Glutamatergic neuron (in vitro differentiated cells): ENCODE measurements around the gene H2BK1. TPM values are rescaled to one million over a fixed set of nuclear protein-coding genes. Genes with fewer than 3 reads are reported as not detected.

Experiments
- DNase-seq: peaks from one replicate; pipeline ENCODE4 v3.0.0; 2022
- H3K27ac Mint-ChIP-seq: one replicate; pipeline ENCODE4 v1.8.0; 2020; ENCODE audit warnings: mild to moderate bottlenecking, mixed read lengths, inconsistent platforms; ENCODE audit not compliant: unreplicated experiment
- H3K27me3 Mint-ChIP-seq: one replicate; pipeline ENCODE4 v1.8.0; 2020; ENCODE audit warnings: mild to moderate bottlenecking, moderate library complexity, mixed read lengths, inconsistent platforms; ENCODE audit not compliant: unreplicated experiment
- H3K36me3 Mint-ChIP-seq: one replicate; pipeline ENCODE4 v1.8.0; 2020; ENCODE audit warnings: mild to moderate bottlenecking, mixed read lengths, inconsistent platforms; ENCODE audit not compliant: unreplicated experiment
- H3K4me1 Mint-ChIP-seq: one replicate; pipeline ENCODE4 v1.8.0; 2020; ENCODE audit warnings: mild to moderate bottlenecking, low read depth, mixed read lengths, inconsistent platforms; ENCODE audit not compliant: unreplicated experiment
- H3K4me3 Mint-ChIP-seq: one replicate; pipeline ENCODE4 v1.8.0; 2020; ENCODE audit warnings: mild to moderate bottlenecking, mixed read lengths, inconsistent platforms; ENCODE audit not compliant: unreplicated experiment
- H3K9me3 Mint-ChIP-seq: one replicate; pipeline ENCODE4 v1.8.0; 2020; ENCODE audit warnings: mild to moderate bottlenecking, moderate library complexity, mixed read lengths, inconsistent platforms; ENCODE audit not compliant: unreplicated experiment
- long read RNA-seq: library from polyadenylated mRNA; unstranded; transcript quantifications from one replicate; pipeline ENCODE4 v2.0.0, GENCODE V29; 2020; ENCODE audit not compliant: unreplicated experiment
- total RNA-seq: library from RNA; stranded (reverse); fragmentation: NEBNext Ultra II Directional; extraction: Animal tissue kit (Norgen Biotek cat#: 25700); gene quantifications from one replicate; pipeline ENCODE4 v1.2.1, GENCODE V29; 2021; ENCODE audit not compliant: unreplicated experiment
- TF ChIP-seq, protein P1 (sequence below): fragments of 200-600 bp; sonication (generic); IDR thresholded peaks from one replicate; pipeline ENCODE4 v1.5.0; 2021; ENCODE audit not compliant: partially characterized antibody, unreplicated experiment

Gene H2BK1
- total RNA-seq, result not detected
- long read RNA-seq, result 0 reads

GRCh38 chr7:151210087-151210854 lies at the start of gene H2BK1:
TSS of gene H2BK1 (minus strand) at chr7:151210488. CDS start at chr7:151210318, 170 bp downstream.
- H3K27me3 Mint-ChIP-seq, result peaks cover 5% of the 10 kb centered on the region
- H3K36me3 Mint-ChIP-seq, result no peaks in the 10 kb centered on the region
- H3K4me3 Mint-ChIP-seq, result no peak within 1 kb of the TSS
- peaks cover 9% of the 10 kb centered on the region for H3K4me1 Mint-ChIP-seq
- no peak for DNase-seq
- no peaks in the 10 kb centered on the region for H3K9me3 Mint-ChIP-seq
- TF ChIP-seq, protein P1, sequence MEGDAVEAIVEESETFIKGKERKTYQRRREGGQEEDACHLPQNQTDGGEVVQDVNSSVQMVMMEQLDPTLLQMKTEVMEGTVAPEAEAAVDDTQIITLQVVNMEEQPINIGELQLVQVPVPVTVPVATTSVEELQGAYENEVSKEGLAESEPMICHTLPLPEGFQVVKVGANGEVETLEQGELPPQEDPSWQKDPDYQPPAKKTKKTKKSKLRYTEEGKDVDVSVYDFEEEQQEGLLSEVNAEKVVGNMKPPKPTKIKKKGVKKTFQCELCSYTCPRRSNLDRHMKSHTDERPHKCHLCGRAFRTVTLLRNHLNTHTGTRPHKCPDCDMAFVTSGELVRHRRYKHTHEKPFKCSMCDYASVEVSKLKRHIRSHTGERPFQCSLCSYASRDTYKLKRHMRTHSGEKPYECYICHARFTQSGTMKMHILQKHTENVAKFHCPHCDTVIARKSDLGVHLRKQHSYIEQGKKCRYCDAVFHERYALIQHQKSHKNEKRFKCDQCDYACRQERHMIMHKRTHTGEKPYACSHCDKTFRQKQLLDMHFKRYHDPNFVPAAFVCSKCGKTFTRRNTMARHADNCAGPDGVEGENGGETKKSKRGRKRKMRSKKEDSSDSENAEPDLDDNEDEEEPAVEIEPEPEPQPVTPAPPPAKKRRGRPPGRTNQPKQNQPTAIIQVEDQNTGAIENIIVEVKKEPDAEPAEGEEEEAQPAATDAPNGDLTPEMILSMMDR, result no peak
- H3K27ac Mint-ChIP-seq, result no peak within 1 kb of the TSS

DNA sequence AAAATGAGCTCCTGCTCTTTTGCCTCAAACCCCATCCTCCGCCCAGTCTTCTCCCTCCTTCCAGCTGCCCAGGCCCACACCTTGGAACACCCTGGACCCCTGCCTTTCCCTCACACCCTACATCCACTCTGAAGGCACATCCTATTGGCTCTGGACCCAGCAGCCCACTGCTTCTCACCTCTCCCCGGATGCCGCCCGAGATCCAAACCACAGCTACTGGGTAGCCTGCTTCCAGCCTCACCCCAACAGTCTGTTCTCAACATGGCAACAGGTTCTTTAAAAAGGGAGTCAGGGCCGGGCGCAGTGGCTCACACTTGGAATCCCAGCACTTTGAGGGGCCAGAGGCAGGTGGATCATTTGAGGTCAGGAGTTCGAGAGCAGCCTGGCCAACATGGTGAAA lies 47.7 kb upstream of the H2BK1 start:
- TF ChIP-seq, protein P1, result no peak
- H3K4me3 Mint-ChIP-seq, result no peak overlapping the region
- DNase-seq, result no peak
- H3K27ac Mint-ChIP-seq, result no peak overlapping the region
- H3K9me3 Mint-ChIP-seq, result peaks cover 10% of the 10 kb centered on the region
- H3K27me3 Mint-ChIP-seq, result peaks cover 34% of the 10 kb centered on the region
- H3K4me1 Mint-ChIP-seq, result peaks cover 3% of the 10 kb centered on the region
- H3K36me3 Mint-ChIP-seq, result peaks cover 6% of the 10 kb centered on the region

GRCh38 chr7:151256410-151257045 lies 46.2 kb upstream of the H2BK1 start:
- peaks cover 37% of the 10 kb centered on the region for H3K27me3 Mint-ChIP-seq
- TF ChIP-seq, protein P1, result no peak
- no peak overlapping the region for H3K4me3 Mint-ChIP-seq
- H3K27ac Mint-ChIP-seq, result no peak overlapping the region
- peaks cover 8% of the 10 kb centered on the region for H3K4me1 Mint-ChIP-seq
- peaks cover 13% of the 10 kb centered on the region for H3K9me3 Mint-ChIP-seq
- peaks cover 6% of the 10 kb centered on the region for H3K36me3 Mint-ChIP-seq
- DNase-seq, result no peak

DNA sequence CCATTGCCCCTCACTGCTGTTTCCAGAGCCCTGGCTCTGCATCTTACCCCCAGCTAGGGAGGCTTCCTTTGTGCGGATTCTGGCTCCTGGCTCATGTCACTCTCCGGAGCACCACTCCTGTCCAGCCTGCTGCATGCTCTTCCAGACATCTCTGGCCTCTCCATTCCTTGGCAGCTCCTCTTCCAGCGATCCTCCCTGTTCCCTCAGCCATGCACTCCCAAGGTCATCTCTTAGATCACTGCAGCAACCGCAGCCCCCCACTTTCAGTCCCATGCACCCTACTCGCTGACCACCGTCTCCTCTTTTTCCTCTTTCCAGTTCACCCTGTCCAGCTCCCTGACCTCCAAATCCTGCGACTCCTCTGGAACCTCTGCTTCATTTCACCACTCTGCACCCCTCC lies 45.1 kb upstream of the H2BK1 start:
- H3K4me3 Mint-ChIP-seq, result no peak overlapping the region
- H3K36me3 Mint-ChIP-seq, result peaks cover 6% of the 10 kb centered on the region
- peaks cover 17% of the 10 kb centered on the region for H3K9me3 Mint-ChIP-seq
- TF ChIP-seq, protein P1, result no peak
- H3K27ac Mint-ChIP-seq, result no peak overlapping the region
- H3K4me1 Mint-ChIP-seq, result peaks cover 10% of the 10 kb centered on the region
- peaks cover 45% of the 10 kb centered on the region for H3K27me3 Mint-ChIP-seq
- DNase-seq, result no peak

DNA sequence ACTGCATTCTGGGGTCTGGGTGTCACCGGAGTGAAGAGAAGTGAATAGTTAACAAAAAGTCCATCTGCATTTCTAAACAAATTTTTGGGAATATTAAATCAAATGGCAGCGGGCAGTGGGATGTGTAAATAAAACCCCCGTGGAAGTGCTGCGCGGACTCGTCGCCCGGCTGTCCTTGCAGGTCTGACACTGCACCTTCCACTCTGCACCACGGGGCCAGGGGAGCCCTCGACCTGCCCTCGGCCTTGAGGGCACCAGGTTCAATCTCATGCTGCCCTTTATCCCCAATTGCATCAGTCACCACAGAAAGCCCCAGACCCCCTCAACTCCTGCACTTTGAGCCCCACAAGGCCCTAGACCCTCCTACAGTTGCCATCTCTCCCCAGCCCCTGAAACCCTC lies 44.6 kb upstream of the H2BK1 start:
- H3K4me3 Mint-ChIP-seq, result no peak overlapping the region
- peaks cover 6% of the 10 kb centered on the region for H3K36me3 Mint-ChIP-seq
- peaks cover 45% of the 10 kb centered on the region for H3K27me3 Mint-ChIP-seq
- H3K4me1 Mint-ChIP-seq, result peaks cover 10% of the 10 kb centered on the region
- H3K9me3 Mint-ChIP-seq, result peaks cover 19% of the 10 kb centered on the region
- DNase-seq, result no peak
- TF ChIP-seq, protein P1, result no peak
- H3K27ac Mint-ChIP-seq, result no peak overlapping the region
